Left renal cortex interstitium (tissue), 4 donors: ENCODE measurements around the gene AUTS2. TPM values are rescaled to one million over a fixed set of nuclear protein-coding genes. Genes with fewer than 3 reads are reported as not detected.

ENCODE experiments used
- DNase-seq, 4 donors: peaks; one replicate each; pipeline ENCODE4 v3.0.0-alpha.2; 2013; ENCODE audit warnings: low read depth in 4 of 4, low spot score in 2 of 4, missing footprints in 1 of 4
- polyA plus RNA-seq, 4 donors: library from polyadenylated mRNA; unstranded; fragments of 120-200 nt; gene quantifications; one replicate each; pipeline ENCODE4 v1.2.1, GENCODE V29; 2013; ENCODE audit not compliant: insufficient read length in 4 of 4

AUTS2 gene
- polyA plus RNA-seq, 4 donors: 56.5 to 144 (median 82.8) TPM

- no peak for DNase-seq
Observed at GRCh38 chr7:69708857-69709256, 110.6 kb downstream of the AUTS2 start.

GRCh38 chr7:69710768-69711438, 112.6 kb downstream of the AUTS2 start:
- DNase-seq: no peak

GRCh38 chr7:69714886-69715576, 116.8 kb downstream of the AUTS2 start:
- no peak for DNase-seq

- DNase-seq: no peak
Observed at GRCh38 chr7:69717221-69717620, 118.9 kb downstream of the AUTS2 start.

GRCh38 chr7:69719717-69720116, 121.4 kb downstream of the AUTS2 start:
- no peak for DNase-seq

- DNase-seq: no peak
Observed at GRCh38 chr7:69722843-69723242, 124.6 kb downstream of the AUTS2 start.

GRCh38 chr7:69723663-69724062, 125.4 kb downstream of the AUTS2 start:
- no peak for DNase-seq

- DNase-seq: no peak
Observed at GRCh38 chr7:69728304-69728703, 130.0 kb downstream of the AUTS2 start.

- no peak for DNase-seq
Observed at GRCh38 chr7:69732203-69732602, 133.9 kb downstream of the AUTS2 start.

GRCh38 chr7:69735582-69735981, 137.3 kb downstream of the AUTS2 start:
- DNase-seq: no peak

GRCh38 chr7:69736126-69736810, 138.0 kb downstream of the AUTS2 start:
- no peak for DNase-seq

- no peak for DNase-seq
Observed at GRCh38 chr7:69738396-69738951, 140.2 kb downstream of the AUTS2 start.

- no peak for DNase-seq
Observed at GRCh38 chr7:69739190-69739589, 140.9 kb downstream of the AUTS2 start.

GRCh38 chr7:69739931-69740431, 141.7 kb downstream of the AUTS2 start:
- DNase-seq: no peak

- no peak for DNase-seq
Observed at GRCh38 chr7:69742237-69742636, 144.0 kb downstream of the AUTS2 start.

- DNase-seq: no peak
Observed at GRCh38 chr7:69743436-69743835, 145.2 kb downstream of the AUTS2 start.

GRCh38 chr7:69744026-69744425, 145.8 kb downstream of the AUTS2 start:
- no peak for DNase-seq

- DNase-seq: no peak
Observed at GRCh38 chr7:69746383-69746782, 148.1 kb downstream of the AUTS2 start.

- no peak for DNase-seq
Observed at GRCh38 chr7:69747144-69747543, 148.9 kb downstream of the AUTS2 start.

GRCh38 chr7:69748530-69748929, 150.3 kb downstream of the AUTS2 start:
- DNase-seq: no peak

- no peak for DNase-seq
Observed at GRCh38 chr7:69749372-69749979, 151.2 kb downstream of the AUTS2 start.
